ENCODE results near the gene PET100.

DNA sequence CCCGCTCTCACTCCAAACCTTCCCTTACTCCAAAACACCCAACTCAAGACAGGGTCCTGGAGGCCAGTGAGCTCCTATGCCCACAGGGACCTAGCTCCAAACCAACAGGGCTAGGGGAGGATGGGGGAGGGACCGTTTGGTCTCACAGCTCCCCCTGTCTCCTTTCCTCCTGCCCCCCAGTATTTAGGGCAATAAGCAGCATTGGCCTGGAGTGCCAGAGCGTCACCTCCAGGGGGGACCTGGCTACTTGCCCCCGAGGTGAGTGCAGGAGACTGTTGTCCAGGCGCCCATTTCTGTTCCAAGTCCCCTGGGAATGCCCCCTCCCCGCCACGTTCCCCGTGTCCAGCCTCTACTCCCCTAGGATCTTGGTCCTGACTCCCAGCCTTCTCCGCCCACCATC, 40.0 kb downstream of the PET100 start:
- TF ChIP-seq, protein P1, sequence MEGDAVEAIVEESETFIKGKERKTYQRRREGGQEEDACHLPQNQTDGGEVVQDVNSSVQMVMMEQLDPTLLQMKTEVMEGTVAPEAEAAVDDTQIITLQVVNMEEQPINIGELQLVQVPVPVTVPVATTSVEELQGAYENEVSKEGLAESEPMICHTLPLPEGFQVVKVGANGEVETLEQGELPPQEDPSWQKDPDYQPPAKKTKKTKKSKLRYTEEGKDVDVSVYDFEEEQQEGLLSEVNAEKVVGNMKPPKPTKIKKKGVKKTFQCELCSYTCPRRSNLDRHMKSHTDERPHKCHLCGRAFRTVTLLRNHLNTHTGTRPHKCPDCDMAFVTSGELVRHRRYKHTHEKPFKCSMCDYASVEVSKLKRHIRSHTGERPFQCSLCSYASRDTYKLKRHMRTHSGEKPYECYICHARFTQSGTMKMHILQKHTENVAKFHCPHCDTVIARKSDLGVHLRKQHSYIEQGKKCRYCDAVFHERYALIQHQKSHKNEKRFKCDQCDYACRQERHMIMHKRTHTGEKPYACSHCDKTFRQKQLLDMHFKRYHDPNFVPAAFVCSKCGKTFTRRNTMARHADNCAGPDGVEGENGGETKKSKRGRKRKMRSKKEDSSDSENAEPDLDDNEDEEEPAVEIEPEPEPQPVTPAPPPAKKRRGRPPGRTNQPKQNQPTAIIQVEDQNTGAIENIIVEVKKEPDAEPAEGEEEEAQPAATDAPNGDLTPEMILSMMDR (conservative IDR thresholded peaks at IDR 0.05; ENCODE audit: low read depth, low read length), result no peak
- no peak for TF ChIP-seq EZH2 (IDR thresholded peaks at IDR 0.05; ENCODE audit: borderline replicate concordance, low read depth, low read length, poor library complexity, severe bottlenecking)
